ENCODE measurements around the gene NGF.
A peak's percentile ranks its signal among the peaks of the same experiment; 100 is the strongest.

NGF gene

DNA sequence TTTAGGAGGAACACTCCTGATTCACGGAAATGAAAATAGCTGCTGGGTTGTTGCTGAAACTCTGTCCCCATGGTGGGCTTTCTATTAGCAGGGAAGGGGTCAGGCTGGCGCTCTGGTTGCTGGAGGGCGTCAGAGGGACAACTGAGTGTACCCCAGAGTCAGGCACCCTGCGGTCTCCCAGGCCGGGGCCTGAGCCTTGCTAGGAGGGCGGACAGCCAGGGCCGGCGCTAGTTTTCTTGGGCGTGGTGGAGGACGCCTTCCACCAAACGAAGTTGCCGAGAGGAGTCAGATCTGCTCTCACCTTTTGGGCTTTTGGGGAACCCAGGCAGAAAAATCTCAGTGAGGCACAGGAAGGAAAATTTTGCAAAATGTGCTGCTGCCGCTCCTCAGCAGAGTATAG is 54.8 kb downstream of the NGF start:
- no peak for DNase-seq

DNA sequence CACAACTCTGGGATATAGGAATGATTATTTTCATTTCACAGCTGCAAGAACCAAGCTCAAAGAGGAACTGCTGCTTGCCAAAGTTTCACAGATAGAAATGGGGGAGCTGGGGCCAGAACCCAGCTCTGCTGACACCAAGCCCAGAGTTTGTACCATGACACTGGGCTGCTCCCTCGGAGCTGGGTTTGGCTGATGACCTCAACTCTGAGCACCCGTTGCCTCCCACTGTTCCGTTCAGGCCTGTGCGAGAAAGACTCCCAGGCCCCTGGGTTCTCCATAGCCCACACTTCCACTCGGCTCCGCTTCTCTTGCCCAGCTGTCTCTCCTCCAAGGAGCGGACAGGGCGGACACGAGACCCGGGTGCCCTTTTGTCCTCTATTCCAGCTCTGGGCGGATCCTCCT is 55.2 kb downstream of the NGF start:
- DNase-seq = peak in 3 of 51 donors; percentile 2 to 6 (median 4)

DNA sequence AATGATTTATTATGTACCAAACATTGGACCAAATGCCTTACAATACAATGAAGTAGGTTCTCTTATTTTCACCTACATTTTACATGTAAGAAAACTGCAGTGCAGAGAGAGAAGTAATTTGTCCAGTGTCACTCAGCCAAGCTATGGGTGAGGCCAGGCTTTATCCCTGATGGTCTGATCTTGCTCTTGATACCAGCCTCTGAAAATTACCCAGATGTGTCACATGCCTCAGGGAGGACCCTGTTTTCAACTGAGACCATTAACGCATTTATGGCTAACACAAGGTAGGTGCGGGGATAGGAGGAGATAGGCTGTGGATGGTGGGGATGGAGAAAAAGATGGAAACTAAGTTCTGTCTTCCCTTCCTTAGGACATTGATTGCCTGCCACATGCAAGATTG is 56.9 kb downstream of the NGF start:
- DNase-seq = no peak

DNA sequence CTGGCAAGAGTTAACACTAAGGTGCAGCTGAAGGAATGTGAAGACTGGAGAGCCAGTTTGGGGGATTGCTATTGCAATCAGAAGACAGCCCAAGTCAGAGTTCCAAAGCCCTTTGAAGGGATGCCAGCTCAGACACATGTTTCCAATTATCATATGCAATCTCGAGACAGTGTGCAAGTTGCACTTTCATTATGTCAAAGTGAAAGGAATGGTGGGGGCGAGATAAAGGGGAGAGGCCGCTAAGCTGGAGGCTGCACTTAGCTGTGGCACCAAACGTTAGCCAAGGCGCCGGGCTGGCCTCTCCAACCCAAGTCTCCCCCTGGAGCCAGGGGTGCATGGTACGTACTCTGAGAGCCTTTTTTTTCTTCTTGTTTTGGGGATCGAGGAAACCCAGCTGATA is 58.0 kb downstream of the NGF start:
- DNase-seq = no peak

DNA sequence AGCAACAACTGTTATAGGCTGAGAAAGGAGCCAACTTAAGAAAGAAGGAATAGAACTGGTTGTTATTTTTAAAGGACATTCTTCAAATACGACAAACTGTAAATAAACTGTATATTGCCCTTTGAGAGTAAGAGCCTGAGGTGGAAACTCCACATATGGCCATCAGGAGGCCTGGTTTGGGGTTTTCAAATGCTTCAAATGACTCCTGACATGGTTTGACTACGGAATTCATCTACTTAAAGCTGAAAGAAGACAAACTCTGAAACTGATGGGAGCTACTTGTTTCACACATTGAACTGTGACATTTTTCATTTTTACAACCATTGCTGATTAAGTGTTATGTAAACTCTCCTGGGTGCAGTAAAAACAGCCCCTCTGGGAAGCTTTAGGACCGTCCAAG is 59.8 kb downstream of the NGF start:
- DNase-seq = no peak

DNA sequence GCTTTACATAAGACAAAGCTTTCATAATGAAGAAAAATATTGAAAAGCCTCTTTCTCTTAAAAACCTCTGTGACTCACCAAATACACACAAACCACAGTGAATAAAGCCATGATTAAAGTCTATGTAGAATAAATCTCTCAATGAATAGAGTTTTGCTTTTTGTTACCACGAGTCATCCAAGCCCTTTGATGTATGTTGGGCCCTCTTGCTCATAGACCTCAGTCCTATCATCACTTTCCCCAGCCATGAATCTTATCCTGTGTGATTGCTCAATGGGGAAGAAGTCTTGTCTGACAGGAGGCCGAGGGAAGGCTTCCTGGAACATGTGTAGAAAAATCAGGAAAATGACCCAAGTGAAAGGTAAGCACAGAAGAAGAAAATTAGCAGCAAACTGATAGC is 60.8 kb downstream of the NGF start:
- DNase-seq = no peak

DNA sequence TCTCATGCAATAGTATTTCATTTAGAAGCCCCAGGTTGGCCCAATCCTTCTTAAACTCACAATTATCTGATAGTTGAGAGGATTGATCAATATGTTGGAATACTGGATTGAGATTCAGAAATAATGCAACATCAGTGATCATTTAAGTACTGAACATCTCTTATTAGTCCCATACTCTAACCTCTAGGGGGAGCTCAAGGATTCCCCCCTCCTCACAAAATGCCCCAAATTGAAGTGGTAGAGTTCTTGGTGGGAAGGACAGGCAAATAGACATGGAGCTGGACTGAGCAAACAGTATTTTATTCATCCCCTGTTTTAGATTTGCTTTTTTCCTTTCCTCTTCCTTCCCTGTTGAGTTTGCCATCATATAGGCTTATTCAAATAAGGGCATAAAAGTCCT is 62.8 kb downstream of the NGF start:
- no peak for DNase-seq

DNA sequence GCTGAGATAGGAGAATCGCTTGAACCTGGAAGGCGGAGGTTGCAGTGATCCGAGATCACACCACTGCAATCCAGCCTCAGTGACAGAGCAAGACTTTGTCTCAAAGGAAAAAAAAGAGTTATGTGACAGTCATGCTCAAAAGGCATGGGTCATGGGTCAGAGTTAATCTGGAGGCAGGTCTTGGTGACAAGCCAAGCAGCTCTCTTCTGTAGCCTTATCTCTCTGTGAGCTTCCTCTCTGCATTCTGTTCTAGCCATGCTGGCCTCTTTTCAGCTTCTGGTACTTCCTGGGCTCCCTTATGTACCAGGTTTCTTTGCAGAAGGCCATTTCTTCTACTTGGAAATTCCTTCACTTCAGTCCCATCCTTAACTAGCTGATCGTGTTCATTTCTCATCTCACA is 63.6 kb downstream of the NGF start:
- DNase-seq = no peak

DNA sequence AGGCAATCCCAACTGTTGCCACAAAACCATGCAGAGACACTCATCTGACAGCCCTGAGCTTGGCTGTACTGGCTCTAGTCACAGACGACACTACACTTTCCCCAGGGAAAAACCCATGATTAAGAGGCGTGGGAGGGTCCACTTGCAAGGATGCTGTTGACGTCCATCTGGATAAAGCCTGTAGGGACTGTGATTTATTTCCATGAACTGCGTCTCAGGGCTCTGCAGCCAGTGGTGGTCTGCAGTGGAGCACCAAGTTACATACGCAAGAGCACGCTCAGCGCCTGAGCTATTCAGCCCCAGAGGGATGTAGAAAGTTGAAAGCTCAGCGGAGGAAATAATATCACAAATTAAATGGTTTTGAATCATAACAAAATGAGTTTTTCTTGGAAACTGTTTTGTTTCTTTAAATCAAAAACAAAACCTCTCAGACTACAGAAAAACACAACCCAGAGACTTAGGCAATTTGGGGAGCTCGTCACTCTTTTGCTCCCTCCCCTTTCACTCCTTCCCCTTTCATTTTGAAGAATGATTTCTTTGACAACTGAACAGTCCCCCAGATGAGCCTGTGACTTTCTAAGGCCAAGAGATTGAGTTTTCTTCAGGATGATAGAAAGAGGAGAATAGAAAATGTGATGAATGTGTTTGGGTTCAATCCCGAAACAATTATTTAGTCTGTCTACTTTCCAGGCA is 71.2 kb downstream of the NGF start:
- DNase-seq = no peak

DNA sequence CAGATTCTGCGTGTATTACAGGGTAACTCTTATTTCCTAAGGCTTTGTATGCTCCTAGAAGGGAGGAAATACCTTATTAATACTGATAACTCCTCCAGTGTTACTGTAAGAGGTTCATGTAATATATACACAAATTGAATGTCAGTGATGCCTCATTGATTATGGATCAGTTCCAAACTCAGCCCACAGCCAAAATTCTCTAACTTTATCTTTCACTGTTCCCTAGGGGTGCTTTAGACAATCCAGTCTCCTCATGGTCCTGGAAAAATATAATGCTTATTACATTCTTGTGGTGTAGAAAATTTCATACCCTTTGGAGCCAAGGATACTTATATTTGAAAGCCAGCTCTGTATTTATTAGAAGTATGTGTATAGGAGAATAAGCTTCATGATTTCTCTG is 73.0 kb downstream of the NGF start:
- DNase-seq = no peak

DNA sequence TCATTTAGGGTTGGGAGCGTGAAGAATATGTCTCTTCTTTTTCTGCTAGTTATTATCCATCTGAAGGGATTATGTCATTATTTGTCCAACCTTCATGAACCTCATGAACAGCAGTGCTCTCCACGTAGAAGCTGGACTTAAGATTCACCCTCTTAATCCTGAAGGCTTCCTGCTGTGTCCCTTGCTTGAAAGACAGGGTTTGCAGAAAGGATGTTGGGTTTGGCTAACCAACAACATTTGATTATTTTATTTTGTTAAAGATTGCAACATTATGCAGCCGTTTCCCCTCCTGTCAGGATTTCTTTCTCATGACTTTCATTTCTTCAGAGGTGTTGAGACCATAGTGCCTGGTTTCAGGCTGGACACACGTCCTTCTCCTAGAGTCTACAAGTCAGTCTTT is 75.2 kb downstream of the NGF start:
- DNase-seq = no peak

DNA sequence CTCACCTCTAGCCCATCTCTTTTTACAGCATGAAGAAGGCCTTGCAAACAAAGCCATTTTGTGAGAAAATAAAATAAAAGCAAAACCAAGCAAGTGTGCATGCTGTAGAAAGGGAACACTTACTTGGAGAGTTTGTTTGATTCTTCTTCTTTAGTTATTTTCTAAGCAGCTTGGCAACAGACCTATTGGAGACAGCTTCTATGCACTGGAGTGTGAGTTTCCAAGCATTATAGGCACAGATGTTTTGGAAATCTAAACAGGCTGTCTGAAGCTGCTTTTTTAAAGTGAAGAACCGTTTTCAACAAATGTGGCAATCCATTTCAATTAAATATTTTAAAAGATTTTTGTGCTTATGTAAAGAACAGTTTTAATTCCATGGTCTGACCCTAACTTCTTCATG is 76.6 kb downstream of the NGF start:
- no peak for DNase-seq

DNA sequence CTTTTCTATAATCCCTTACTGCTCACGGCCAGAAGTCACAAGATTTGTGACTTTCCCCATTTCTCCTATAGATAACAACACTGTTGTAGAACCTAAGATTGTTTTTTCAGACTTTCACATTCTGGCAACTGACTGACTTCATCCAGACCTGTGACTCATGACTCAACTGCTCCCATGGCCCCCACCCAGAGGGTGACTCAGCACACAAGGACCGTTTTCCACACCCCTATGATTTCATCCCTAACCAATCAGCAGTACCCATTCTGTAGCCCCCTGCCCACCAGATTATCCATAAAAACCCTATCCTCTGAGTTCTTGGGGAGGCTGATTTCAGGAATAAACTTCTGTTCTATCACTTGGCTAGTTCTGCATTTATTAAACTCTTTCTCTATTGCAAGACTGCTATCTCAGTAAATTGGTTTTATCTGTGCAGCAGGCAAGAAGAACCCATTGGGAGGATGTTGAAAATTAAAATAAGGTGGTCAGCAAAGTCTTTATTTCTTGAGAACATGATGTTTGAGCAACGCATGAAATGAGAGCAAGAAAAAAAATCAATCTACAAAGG is 79.7 kb downstream of the NGF start:
- DNase-seq = no peak

DNA sequence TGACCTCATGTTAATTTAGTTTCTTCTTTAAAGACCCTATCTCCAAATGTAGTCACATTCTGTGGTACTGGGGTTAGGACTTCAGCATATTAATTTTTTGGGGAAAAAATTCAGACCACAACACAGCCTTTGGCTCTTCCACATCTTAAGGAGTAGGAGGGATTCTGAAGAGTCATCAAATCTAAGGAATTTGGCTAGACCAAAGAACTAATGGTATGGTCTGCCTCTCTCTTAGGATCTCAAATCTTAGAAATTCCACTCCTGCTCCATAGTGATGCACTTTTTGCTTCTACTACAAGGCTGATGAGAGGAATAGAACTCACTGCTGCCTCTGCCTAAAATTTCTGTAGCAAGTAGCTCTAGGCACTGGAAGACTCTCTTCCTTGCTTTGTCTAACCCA is 80.5 kb downstream of the NGF start:
- no peak for DNase-seq

DNA sequence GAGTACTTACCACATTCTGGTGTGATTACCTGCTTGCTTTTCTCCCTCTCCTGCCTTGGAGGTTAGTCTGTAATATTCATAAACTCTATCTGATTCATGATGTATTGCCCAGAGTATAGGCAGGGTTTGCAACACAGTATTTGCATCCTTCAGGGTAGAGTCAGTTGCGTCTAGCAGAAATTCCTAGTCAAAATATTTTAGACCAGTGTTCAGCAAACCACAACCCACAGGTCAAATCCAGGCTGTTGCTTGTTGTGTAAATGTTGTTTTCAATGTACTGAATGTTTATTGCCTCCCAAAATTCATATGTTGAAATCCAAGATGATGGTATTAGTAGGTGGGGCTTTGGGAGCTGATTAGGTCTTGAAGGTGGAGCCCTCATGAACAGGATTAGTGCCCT is 82.9 kb downstream of the NGF start:
- no peak for DNase-seq

DNA sequence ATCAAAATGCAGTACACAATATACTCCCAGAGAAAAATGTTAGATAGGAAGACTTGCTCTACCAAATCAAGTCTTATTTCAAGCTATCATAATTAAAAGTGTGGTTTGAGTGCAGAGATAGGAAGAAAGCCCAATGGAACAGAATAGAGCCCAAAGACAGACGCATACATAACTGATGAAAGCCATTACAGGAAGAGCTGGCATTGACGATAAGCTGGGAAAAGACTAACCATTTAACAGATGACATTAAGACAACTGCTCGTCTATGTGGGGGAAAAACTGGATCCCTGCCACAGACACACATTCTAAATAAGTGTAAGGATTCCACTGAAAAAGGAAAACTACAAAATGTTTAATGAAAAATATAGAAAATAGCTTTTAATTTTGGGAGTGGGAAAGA is 85.5 kb downstream of the NGF start:
- DNase-seq = no peak

DNA sequence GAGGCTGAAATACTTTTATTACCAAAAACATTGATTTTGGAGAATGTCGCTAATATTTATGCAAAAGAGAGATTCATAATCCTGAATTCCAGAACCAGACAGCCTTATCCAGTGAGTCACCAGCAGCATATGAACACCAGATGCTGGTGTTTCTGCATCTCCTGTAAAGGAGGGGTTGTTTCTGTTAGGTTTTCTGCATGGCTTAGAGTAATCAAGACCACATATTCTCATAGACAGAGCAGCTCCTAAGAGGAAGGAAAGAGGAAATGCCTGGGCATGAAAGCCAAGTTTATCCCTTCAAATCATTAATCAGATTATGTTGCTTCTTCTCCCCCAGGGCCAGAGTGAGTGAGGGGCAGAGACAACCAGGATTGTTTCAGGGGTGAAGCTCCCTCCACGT is 86.2 kb downstream of the NGF start:
- no peak for DNase-seq

DNA sequence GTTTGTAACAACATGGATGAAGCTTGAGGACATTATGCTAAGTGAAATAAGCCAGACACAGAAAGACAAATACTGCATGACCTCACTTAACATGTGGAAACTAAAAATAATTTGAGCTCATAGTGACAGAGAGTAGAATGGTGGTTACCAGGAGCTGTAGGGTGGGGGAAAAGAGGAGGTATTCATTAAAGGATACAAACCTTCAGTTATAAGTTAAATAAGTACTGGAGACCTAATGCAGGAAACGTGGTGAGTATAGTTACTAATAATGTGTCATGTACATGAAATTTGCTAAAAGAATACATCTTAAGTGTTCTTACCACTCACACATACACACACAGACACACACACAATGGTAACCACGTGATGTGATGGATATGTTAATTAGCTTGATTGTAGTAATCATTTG is 86.7 kb downstream of the NGF start:
- no peak for DNase-seq

DNA sequence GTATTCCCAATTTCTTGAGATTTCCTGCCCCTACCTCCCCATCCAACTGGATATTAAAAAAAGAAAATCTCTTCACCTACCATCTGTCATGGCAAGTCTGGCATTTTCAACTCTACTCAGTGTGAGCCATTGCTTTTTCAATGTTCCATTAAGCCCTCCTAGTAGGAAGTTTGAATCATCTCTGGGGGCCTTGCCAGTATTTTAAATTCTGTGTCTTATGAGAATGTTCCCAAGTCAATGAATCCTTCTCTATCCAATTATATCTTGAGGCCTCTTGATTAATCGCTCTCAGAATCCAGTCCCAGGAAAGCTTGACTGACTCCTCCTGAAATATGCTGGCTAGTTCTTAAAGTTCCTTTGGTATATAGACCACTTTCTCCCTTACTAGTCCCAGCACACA is 91.5 kb downstream of the NGF start:
- DNase-seq = no peak

DNA sequence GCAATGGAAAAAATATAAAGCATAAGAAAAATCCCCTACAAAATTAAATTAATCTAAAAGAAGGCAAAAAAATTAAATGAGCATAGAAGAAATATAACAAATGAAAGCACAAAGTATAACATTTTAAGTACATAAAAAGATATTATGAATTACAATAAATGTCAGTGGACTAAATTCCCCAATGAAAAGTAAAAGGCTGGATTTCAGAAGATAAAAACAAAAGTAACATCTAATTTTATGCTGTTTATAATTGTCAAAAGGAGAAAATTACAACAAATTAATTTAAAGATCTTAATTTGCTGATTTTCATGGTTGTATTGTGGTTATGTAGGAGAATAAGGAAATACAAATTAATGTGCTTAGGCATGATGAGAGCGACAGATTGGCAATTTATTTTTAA is 92.8 kb downstream of the NGF start:
- no peak for DNase-seq

DNA sequence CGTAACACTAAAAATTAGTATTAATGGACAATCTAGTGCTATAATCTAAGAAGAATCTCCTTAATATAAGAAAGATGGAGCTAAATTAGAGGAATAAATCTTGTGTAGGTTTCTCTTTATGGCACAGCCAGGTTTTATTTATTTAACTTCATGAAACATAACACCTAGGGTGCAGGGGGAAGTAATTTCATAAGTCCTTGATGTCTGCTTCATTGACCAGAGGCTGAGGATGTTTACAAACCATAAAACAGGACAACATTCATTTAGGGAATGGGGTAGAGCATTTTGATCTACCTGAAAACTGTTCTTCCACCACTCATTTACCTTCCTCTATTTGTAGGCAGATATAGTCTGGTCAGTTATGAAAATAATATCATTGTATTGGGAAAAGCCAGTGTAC is 95.5 kb downstream of the NGF start:
- no peak for DNase-seq

DNA sequence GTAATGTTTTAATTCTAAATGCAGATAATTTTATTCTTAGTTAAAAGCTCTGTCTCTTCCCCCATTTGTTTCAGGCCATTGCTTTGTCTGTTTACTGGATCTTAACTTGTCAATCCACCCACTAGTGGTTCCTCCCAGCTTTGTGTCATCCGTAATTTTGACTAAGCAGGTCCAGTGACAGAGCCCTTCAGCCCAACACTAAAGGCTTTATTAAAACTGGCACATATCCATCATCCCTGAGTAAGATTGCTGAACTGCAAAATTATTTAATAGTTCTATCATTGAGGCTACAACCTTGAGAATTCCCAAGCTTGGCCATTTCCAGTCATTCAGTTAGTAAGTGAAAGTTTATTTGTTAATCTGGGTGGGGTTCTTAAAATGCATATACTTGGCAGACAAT is 96.7 kb downstream of the NGF start:
- no peak for DNase-seq

DNA sequence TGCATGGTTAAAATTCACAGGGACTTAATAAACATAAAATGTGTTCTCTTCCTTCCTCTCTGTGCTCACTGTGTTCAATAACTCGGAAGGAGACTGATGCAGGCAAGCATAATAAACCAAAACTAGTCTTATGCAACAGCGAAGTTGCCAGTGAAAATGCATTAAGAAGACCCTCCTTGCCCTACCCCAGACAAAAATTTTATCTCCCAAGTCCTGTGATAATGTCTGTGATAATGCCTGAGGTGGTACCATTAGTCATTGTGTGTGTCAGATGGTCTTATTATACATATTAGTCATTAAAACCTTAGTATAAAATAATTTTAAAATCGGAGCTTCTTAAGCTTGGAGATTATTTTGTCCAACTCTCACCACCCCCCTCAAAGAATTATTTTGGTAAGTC is 97.8 kb downstream of the NGF start:
- no peak for DNase-seq

DNA sequence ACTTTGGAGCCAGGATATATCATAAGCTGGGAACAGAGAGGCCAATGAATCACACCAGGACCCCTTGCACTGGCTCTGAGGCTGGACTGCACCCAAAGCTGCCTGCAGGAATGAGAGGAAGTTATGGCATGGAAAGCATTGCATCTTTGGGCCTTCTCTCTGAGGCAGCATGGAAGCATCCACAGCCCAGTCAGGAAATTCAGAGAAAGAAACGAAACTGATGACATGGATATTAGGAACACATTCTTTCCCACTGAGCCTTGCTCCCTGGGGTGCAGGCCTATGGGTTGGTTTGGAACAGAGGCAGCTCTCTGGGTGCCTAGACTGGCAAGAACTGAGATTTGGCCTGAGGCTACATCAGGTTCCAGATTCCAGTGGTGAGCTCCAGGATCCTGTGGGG is 98.6 kb downstream of the NGF start:
- no peak for DNase-seq

Measured in hypothalamus (tissue), 51 donors.